C4-2B (cell line): Measurements from ENCODE around the gene ARMC8.

Source experiments
- CTCF ChIP-seq: fragments of 450-650 bp; conservative IDR thresholded peaks from 2 replicates; pipeline ENCODE4 v1.5.1; 2017; ENCODE audit warnings: mild to moderate bottlenecking
- ZFX ChIP-seq: fragments of 450-650 bp; IDR thresholded peaks from 2 replicates; pipeline ENCODE4 v1.6.1; 2017

GRCh38 chr3:138197524-138197923 lies 10.4 kb downstream of the ARMC8 start:
- TF ChIP-seq CTCF (no peak), ZFX (no peak)
